ENCODE measurements around the gene TM4SF4.

The TM4SF4 gene, protein sequence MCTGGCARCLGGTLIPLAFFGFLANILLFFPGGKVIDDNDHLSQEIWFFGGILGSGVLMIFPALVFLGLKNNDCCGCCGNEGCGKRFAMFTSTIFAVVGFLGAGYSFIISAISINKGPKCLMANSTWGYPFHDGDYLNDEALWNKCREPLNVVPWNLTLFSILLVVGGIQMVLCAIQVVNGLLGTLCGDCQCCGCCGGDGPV

DNA sequence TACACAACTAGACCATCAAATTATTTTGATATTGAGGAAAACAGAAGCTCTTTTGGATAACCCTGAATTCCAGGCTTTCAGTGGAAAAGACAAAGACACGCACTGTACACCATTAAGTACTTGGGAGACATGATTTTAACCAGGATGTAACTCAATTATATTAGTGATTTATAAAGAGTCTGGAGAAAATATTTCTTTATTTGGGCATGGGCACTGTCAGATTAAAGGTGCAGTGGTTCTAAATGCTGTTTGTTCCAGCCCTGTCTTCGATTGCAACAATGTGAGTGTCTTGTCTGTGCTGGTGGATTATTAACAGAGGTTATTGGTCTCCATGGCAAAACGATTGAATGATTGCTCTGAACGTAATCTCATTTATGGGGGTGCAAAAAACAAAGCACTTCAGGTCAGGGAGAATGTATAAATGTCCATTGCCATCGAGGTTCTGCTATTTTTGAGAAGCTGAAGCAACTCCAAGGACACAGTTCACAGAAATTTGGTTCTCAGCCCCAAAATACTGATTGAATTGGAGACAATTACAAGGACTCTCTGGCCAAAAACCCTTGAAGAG is at the start of gene TM4SF4:
Gene TM4SF4, plus strand, starts transcription at position 448 of the 568 bp plus-strand sequence. CDS start 181 bp downstream, outside the sequence.
- no peak within 1 kb of the TSS for H3K4me2 ChIP-seq (ENCODE audit: low read depth, low read length, poor library complexity, severe bottlenecking)
- peaks cover 7% of the 10 kb centered on the region for H3K4me1 ChIP-seq (ENCODE audit: insufficient read depth, low read length, poor library complexity, severe bottlenecking)

DNA sequence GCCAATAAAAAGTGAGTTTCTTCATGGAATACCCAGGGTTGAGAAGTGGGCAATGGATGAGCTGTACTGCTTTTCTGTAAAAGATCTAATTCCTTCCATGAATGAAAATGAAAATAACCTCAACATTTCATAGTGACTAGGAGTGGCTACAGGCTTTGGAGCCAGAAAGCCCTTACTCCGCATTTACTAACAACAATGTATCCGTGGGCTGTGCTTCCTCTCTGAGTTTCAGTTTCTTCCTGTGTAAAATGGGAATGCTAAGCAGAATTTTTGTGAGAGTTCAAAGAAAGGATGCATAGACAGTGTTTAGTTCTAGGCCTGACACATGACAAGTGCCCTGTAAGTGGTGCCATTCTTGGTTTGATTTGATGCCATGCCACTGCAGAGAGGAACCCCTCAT is 49.6 kb upstream of the TM4SF4 start:
- H3K4me3 ChIP-seq (ENCODE audit: low read length, poor library complexity, severe bottlenecking), result no peak overlapping the region
- H3K4me1 ChIP-seq (ENCODE audit: insufficient read depth, low read length, poor library complexity, severe bottlenecking), result no peaks in the 10 kb centered on the region
- no peaks in the 10 kb centered on the region for H3K27me3 ChIP-seq (ENCODE audit: insufficient read depth, low read length, poor library complexity, severe bottlenecking)
- H3K9me2 ChIP-seq (replicated peaks; ENCODE audit: low read depth, low read length), result no peaks in the 10 kb centered on the region
- H3F3A ChIP-seq (ENCODE audit: low read depth), result no peaks in the 10 kb centered on the region
- no peak overlapping the region for H2AFZ ChIP-seq (ENCODE audit: low read length)
- no peaks in the 10 kb centered on the region for H3K36me3 ChIP-seq (ENCODE audit: insufficient read depth, low read length)
- H3K79me2 ChIP-seq (ENCODE audit: insufficient read depth, low read length), result no peaks in the 10 kb centered on the region
- no peak overlapping the region for H3K4me2 ChIP-seq (ENCODE audit: low read depth, low read length, poor library complexity, severe bottlenecking)
- H3K9me3 ChIP-seq (ENCODE audit: insufficient read depth, low read depth, low read length), result no peaks in the 10 kb centered on the region
- H4K20me1 ChIP-seq (ENCODE audit: insufficient read depth, low read length, poor library complexity, severe bottlenecking), result no peaks in the 10 kb centered on the region
- TF ChIP-seq, protein P1, sequence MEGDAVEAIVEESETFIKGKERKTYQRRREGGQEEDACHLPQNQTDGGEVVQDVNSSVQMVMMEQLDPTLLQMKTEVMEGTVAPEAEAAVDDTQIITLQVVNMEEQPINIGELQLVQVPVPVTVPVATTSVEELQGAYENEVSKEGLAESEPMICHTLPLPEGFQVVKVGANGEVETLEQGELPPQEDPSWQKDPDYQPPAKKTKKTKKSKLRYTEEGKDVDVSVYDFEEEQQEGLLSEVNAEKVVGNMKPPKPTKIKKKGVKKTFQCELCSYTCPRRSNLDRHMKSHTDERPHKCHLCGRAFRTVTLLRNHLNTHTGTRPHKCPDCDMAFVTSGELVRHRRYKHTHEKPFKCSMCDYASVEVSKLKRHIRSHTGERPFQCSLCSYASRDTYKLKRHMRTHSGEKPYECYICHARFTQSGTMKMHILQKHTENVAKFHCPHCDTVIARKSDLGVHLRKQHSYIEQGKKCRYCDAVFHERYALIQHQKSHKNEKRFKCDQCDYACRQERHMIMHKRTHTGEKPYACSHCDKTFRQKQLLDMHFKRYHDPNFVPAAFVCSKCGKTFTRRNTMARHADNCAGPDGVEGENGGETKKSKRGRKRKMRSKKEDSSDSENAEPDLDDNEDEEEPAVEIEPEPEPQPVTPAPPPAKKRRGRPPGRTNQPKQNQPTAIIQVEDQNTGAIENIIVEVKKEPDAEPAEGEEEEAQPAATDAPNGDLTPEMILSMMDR (conservative IDR thresholded peaks at IDR 0.05; ENCODE audit: low read length), result no peak
- no peak for TF ChIP-seq EZH2phosphoT487 (IDR thresholded peaks at IDR 0.05; ENCODE audit: borderline replicate concordance)
- no peak overlapping the region for H3K9ac ChIP-seq (ENCODE audit: low read depth, low read length, poor library complexity, severe bottlenecking)

More for the DNA sequence above, at the start of gene TM4SF4:
- no peak for TF ChIP-seq EZH2phosphoT487 (IDR thresholded peaks at IDR 0.05; ENCODE audit: borderline replicate concordance)
- H3K9me2 ChIP-seq (replicated peaks; ENCODE audit: low read depth, low read length), result no peaks in the 10 kb centered on the region
- H3K27me3 ChIP-seq (ENCODE audit: insufficient read depth, low read length, poor library complexity, severe bottlenecking), result no peaks in the 10 kb centered on the region
- no peaks in the 10 kb centered on the region for H3K9me3 ChIP-seq (ENCODE audit: insufficient read depth, low read depth, low read length)
- H2AFZ ChIP-seq (ENCODE audit: low read length), result no peak within 1 kb of the TSS
- H3K9ac ChIP-seq (ENCODE audit: low read depth, low read length, poor library complexity, severe bottlenecking), result no peak within 1 kb of the TSS
- H4K20me1 ChIP-seq (ENCODE audit: insufficient read depth, low read length, poor library complexity, severe bottlenecking), result no peaks in the 10 kb centered on the region
- H3F3A ChIP-seq (ENCODE audit: low read depth), result no peaks in the 10 kb centered on the region
- no peaks in the 10 kb centered on the region for H3K36me3 ChIP-seq (ENCODE audit: insufficient read depth, low read length)
- H3K4me3 ChIP-seq (ENCODE audit: low read length, poor library complexity, severe bottlenecking), result no peak within 1 kb of the TSS
- H3K79me2 ChIP-seq (ENCODE audit: insufficient read depth, low read length), result no peaks in the 10 kb centered on the region

DNA sequence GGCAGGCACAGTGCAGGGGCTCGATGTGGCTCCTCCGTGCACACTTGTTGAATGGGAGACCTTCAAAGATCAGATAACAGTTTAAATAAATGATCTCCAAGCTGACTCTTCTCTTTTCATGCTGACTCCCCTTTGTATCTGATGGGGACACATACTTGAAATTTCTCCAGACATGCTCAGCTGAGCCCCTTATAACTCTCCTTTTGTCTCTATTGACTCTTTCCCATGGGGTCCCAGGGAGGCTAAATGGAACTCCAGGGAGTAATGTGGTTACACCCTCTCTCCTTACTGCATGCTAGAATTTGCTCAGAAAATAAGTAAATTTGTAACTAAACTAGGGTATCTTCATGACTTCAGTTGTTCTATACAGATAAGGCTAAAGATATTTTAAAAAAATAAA is 48.2 kb upstream of the TM4SF4 start:
- Histone ChIP-seq H3K27me3 (ENCODE audit: insufficient read depth, low read length, poor library complexity, severe bottlenecking) (no peaks in the 10 kb centered on the region), H3K9me3 (ENCODE audit: insufficient read depth, low read depth, low read length) (no peaks in the 10 kb centered on the region), H4K20me1 (ENCODE audit: insufficient read depth, low read length, poor library complexity, severe bottlenecking) (no peaks in the 10 kb centered on the region), H3K36me3 (ENCODE audit: insufficient read depth, low read length) (no peaks in the 10 kb centered on the region), H3K9me2 (replicated peaks; ENCODE audit: low read depth, low read length) (no peaks in the 10 kb centered on the region), H3K9ac (ENCODE audit: low read depth, low read length, poor library complexity, severe bottlenecking) (no peak overlapping the region), H3F3A (ENCODE audit: low read depth) (no peaks in the 10 kb centered on the region), H2AFZ (ENCODE audit: low read length) (no peak overlapping the region), H3K4me1 (ENCODE audit: insufficient read depth, low read length, poor library complexity, severe bottlenecking) (no peaks in the 10 kb centered on the region), H3K4me2 (ENCODE audit: low read depth, low read length, poor library complexity, severe bottlenecking) (no peak overlapping the region), H3K79me2 (ENCODE audit: insufficient read depth, low read length) (no peaks in the 10 kb centered on the region), H3K4me3 (ENCODE audit: low read length, poor library complexity, severe bottlenecking) (no peak overlapping the region)
- TF ChIP-seq, protein P1 (conservative IDR thresholded peaks at IDR 0.05; ENCODE audit: low read length), result no peak
- TF ChIP-seq EZH2phosphoT487 (IDR thresholded peaks at IDR 0.05; ENCODE audit: borderline replicate concordance), result no peak

DNA sequence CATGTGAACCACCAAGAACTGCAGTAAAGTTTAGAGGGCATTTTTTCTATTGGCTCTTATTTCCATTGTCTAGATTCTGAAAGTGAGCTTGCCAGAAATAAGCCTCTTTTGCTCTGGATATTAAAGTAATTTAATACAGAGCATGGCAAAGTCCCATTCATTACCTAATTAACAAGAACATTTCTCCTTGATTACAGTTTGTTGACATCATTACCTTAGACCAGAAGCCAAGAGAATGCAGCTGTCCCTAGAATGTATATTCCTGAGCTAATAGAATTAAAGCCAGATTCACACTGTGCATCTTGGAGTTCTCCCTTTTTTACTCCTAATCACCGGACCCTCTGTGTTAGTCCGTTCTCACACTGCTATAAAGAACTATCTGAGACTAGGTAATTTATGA is 46.4 kb upstream of the TM4SF4 start:
- Histone ChIP-seq H3K4me2 (ENCODE audit: low read depth, low read length, poor library complexity, severe bottlenecking) (no peak overlapping the region), H3F3A (ENCODE audit: low read depth) (no peaks in the 10 kb centered on the region), H2AFZ (ENCODE audit: low read length) (no peak overlapping the region), H3K4me1 (ENCODE audit: insufficient read depth, low read length, poor library complexity, severe bottlenecking) (no peaks in the 10 kb centered on the region), H3K27me3 (ENCODE audit: insufficient read depth, low read length, poor library complexity, severe bottlenecking) (no peaks in the 10 kb centered on the region), H3K9me3 (ENCODE audit: insufficient read depth, low read depth, low read length) (no peaks in the 10 kb centered on the region), H4K20me1 (ENCODE audit: insufficient read depth, low read length, poor library complexity, severe bottlenecking) (no peaks in the 10 kb centered on the region), H3K79me2 (ENCODE audit: insufficient read depth, low read length) (no peaks in the 10 kb centered on the region), H3K36me3 (ENCODE audit: insufficient read depth, low read length) (no peaks in the 10 kb centered on the region), H3K4me3 (ENCODE audit: low read length, poor library complexity, severe bottlenecking) (no peak overlapping the region), H3K9me2 (replicated peaks; ENCODE audit: low read depth, low read length) (no peaks in the 10 kb centered on the region), H3K9ac (ENCODE audit: low read depth, low read length, poor library complexity, severe bottlenecking) (no peak overlapping the region)
- TF ChIP-seq EZH2phosphoT487 (IDR thresholded peaks at IDR 0.05; ENCODE audit: borderline replicate concordance), result no peak
- TF ChIP-seq, protein P1 (conservative IDR thresholded peaks at IDR 0.05; ENCODE audit: low read length), result no peak

Measured in Loucy (cell line).